C4-2B (cell line): ENCODE measurements around the gene SPOCK1.
"Not testable (repeated sequence)": the region's sequence is repeated elsewhere in the genome, so short reads cannot be mapped to it uniquely, and the experiment has no call there.

Source experiments
- H3K27ac ChIP-seq: fragments of 450-650 bp; 2 replicates; pipeline ENCODE4 v1.5.1; 2017
- ZFX ChIP-seq: fragments of 450-650 bp; IDR thresholded peaks from 2 replicates; pipeline ENCODE4 v1.6.1; 2017
- TF ChIP-seq, protein P1 (sequence below): fragments of 450-650 bp; conservative IDR thresholded peaks from 2 replicates; pipeline ENCODE4 v1.5.1; 2017; ENCODE audit warnings: mild to moderate bottlenecking

SPOCK1 gene

DNA sequence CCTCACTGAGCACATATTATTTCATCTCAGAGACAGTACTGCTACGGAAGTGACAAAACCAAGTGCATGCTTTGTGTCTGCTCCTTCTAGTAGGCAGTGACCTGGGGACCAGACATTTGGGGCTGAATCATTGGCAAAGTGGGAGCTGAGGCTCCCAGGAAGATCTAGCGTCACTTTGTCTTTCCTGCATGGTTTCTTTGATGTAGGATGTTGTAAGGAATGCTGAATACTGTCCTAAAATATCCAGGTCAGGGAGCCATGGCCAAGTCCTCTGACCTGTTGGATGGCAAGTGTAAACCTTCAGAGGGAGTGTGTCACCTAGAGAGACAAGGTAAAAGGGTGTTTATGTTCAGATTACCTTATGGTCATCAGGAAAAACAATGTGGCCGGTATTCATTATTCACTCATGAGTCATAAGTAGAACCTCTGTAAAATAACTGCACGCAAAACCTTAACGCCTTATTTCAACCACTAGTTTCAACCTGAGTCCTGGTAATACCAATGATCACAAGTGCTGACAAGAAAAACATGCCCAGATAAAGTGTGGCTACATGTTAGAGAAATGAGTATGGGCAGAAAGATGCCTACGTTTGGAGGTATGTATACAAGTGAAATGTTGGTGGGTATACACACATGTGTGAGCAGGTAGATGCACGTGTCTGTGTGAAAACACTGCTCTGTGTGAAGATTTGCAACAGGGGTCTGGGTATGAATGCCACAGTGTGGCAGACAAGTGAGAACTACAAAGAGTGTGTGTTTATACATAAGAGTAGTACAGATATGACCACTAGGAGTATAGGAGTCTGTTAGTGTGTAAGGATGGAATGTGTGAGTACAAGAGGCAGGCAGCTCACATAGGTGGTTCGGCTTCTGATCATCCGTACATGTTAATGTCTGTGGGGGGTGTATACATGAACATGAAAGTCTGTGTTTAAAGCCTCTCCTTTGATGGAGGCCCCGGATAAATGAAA lies 263.9 kb downstream of the SPOCK1 start:
- no peak overlapping the region for H3K27ac ChIP-seq
- no peak for TF ChIP-seq ZFX
- TF ChIP-seq, protein P1, sequence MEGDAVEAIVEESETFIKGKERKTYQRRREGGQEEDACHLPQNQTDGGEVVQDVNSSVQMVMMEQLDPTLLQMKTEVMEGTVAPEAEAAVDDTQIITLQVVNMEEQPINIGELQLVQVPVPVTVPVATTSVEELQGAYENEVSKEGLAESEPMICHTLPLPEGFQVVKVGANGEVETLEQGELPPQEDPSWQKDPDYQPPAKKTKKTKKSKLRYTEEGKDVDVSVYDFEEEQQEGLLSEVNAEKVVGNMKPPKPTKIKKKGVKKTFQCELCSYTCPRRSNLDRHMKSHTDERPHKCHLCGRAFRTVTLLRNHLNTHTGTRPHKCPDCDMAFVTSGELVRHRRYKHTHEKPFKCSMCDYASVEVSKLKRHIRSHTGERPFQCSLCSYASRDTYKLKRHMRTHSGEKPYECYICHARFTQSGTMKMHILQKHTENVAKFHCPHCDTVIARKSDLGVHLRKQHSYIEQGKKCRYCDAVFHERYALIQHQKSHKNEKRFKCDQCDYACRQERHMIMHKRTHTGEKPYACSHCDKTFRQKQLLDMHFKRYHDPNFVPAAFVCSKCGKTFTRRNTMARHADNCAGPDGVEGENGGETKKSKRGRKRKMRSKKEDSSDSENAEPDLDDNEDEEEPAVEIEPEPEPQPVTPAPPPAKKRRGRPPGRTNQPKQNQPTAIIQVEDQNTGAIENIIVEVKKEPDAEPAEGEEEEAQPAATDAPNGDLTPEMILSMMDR, result no peak

DNA sequence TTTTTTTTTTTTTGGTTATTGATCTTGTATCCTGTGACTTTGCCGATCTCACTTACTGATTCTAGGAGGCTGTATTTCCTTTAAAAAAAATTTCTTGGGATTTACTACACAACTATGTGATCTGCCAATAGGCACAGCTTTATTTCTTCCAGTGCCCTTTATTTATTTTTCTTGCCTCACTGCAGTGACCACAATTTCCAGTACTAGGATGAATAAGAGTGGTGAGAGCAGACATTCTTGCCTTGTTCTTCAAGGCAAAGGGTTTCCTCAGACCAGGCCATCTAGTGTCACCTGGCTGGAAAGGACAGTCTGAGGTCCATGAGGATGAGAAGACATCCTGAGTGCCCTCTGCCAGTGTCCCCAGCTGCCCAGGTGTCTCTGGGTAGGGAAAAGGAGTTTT lies 265.4 kb downstream of the SPOCK1 start:
- TF ChIP-seq ZFX, result no peak
- TF ChIP-seq, protein P1, result no peak
- no peak overlapping the region for H3K27ac ChIP-seq

DNA sequence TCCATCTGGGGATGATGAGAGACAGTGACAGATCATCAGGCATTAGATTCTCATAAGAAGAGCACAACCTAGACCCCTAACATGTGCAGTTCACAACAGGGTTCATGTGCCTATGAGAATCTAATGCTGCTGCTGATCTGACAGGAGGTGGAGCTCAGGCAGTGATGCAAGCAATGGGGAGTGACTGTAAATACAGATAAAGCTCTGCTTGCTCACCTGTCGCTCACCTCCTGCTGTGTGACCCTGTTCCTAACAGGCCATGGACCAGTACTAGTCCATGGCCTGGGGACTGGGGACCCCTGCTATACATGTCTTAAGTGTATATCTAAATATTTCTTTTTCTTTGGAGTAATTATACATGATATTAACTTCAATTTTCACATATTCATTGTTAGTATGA lies 265.8 kb downstream of the SPOCK1 start:
- not testable (repeated sequence) for H3K27ac ChIP-seq

DNA sequence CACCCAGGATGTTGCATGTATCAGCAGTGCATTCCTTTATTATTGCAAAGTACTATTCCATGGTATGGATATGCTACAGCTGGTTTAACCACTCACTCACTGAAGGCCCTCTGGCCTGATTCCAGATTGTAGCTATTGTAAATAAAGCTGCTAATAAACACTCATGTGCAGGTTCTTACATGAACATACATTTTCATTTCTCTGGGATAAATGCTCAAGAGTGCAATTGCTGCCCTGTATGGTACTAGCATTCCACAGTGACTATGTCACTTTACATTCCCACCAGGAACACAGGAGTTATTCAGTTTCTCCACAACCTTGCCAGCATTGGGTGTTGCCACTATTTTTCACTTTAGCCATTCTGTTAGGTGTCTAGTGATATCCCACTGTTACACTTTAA lies 267.6 kb downstream of the SPOCK1 start:
- no peak overlapping the region for H3K27ac ChIP-seq

DNA sequence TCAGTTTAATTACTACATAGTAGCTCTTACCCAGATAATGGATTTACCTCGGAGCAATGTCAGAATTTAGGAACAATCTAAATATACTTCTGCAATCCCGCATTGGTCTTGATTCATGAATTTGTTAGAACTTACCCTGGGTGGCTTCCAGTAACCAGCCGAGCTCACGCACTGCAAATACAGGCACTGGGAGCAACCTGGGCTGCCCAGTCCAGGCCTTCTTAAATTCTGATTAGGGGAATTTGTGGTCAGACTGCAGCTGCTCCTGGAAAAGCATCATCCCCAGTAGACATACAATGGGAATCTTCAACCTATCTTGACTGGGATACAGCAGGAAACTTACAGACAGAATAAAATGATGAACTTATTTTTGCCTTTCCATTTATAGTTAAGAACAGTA lies 270.3 kb downstream of the SPOCK1 start:
- TF ChIP-seq, protein P1, result no peak
- no peak for TF ChIP-seq ZFX
- H3K27ac ChIP-seq, result no peak overlapping the region

More for the DNA sequence above, 267.6 kb downstream of the SPOCK1 start:
- no peak for TF ChIP-seq ZFX
- TF ChIP-seq, protein P1, result no peak

DNA sequence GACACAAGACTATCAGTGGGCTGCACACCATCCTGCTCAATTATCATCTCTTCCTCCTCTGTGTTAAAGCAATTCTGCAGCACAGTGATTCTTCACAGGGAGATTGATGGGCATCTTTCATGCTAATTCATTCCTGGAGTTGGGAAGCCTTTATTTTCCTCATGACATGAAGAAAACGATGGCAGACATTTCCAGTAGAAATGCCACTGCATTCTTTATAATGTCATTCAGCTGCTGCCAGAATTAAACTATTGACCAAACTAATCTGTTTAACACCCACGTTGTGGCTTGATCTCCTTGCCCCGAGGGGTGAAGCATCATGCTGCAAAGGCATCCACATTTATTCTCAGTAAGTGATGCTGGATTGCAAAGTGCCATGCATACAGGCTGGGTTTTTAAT lies 273.0 kb downstream of the SPOCK1 start:
- no peak for TF ChIP-seq ZFX
- TF ChIP-seq, protein P1, result no peak
- no peak overlapping the region for H3K27ac ChIP-seq

DNA sequence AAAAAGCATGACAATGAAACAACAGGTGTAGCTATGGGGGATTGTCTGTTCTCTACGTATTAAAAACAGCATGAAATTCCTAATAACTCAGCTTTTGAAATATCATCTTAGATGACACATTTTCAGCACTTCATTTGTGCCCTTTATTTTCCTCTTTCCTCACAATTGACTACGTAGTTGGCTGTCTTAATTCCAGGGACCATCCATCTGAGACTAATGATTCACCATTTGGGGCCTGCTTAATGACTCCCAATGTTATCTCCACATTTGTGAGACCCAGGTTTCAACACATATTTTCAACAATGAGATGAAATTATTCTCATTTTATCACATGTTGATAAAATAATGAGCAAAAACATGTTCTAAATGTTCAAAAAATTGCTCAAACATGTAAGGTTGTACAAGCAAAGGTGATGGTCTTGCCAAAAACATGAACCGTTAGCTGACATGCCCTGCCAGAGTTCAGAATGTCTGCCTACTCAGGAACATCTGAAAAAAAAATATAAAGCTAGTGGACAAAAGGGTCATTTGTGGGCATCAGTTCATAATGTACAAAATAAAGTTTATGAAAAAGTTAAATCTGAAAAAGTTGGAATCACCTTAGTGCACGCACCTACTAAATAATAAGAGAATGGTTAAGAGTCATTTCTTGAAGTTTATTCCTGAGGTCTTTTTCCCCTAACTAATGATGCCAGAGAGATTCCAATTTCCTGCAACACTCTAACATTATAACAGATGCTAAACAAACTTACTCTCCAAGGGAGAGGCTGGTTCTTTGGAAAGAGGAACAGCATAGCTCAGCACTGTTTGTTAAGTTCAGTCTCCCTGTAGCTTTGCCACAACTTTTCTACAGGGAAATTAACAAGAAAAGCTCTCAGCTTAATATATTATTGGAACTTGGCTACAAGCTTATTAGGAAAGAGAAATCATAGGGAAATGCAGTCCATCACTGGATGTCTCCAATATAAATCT lies 275.5 kb downstream of the SPOCK1 start:
- H3K27ac ChIP-seq, result no peak overlapping the region
- TF ChIP-seq, protein P1, result no peak
- TF ChIP-seq ZFX, result no peak
